K562 (cell line): ENCODE results near the gene FSTL3. TPM values are rescaled to one million over a fixed set of nuclear protein-coding genes. Genes with fewer than 3 reads are reported as not detected.

ENCODE experiments used
- ATAC-seq: fragments of 200-7000 bp; cut with Tn5 transposase; 3 replicates; pipeline ENCODE4 v1.9.1; 2020; ENCODE audit warnings: moderate library complexity
- BruUV-seq: library from RNA; stranded (reverse); fragments of 400-500 nt; replicated peaks from 2 replicates; lab custom pipeline; 2021; lab: Mats Ljungman, UMichigan
- CTCF ChIA-PET: fragments of 300-600 bp; formaldehyde crosslinking; extraction: SDS; loops from one replicate; lab custom pipeline; 2021; ENCODE audit warnings: low intra/inter-chr PET ratio; lab: Yijun Ruan, JAX
- POLR2A ChIA-PET: fragments of 300-600, 350-650 bp; sonication (Branson Sonifier 250); formaldehyde crosslinking; extraction: SDS; loops from one replicate; lab custom pipeline; 2021; ENCODE audit warnings: antibody characterized with exemption, inconsistent platforms; lab: Yijun Ruan, JAX
- DNase-seq, 4 experiments: peaks; one replicate each; pipeline versions ENCODE4 v3.0.0 to v3.0.0-alpha.2; 2011 to 2018; ENCODE audit warnings: low spot score in 3 of 4, mixed read lengths in 3 of 4; ENCODE audit errors: extremely low read depth in 1 of 4
- FAIRE-seq: peaks from 2 replicates; lab custom pipeline; 2011; peaks lifted over from hg19 to GRCh38; lab: Jason Lieb, UNC
- H2AFZ ChIP-seq: 2 replicates; pipeline ENCODE4 v1.6.0; 2011; ENCODE audit warnings: low read depth, low read length, control low read depth, inconsistent platforms
- H3K27ac ChIP-seq: fragments of 200-600 bp; 3 replicates; pipeline ENCODE4 v1.8.0; 2011; ENCODE audit warnings: low read depth, mild to moderate bottlenecking, control low read depth, inconsistent platforms, low read length, moderate library complexity, mixed read lengths; ENCODE audit errors: extremely low read depth
- H3K27me3 ChIP-seq, 2 experiments: fragments of 300-600 bp in 1 of 2; 2 replicates in 1 of 2; 3 replicates in 1 of 2; pipeline versions ENCODE4 v1.6.0 to v1.8.0; 2011; ENCODE audit warnings: inconsistent platforms in 2 of 2, low read length in 2 of 2, mild to moderate bottlenecking in 1 of 2, mixed read lengths in 1 of 2, moderate library complexity in 1 of 2; ENCODE audit not compliant: control insufficient read depth in 2 of 2, insufficient read depth in 2 of 2
- H3K36me3 ChIP-seq: fragments of 300-600 bp; 3 replicates; pipeline ENCODE4 v1.8.0; 2011; ENCODE audit warnings: mild to moderate bottlenecking, low read length, inconsistent platforms; ENCODE audit not compliant: control insufficient read depth, insufficient read depth
- H3K4me1 ChIP-seq, 2 experiments: fragments of 200-600 bp in 1 of 2; replicated peaks in 1 of 2; 2 replicates in 1 of 2; 3 replicates in 1 of 2; pipeline versions ENCODE4 v1.5.1 to v1.8.0; 2011; ENCODE audit warnings: inconsistent platforms in 2 of 2, low read length in 2 of 2, mild to moderate bottlenecking in 1 of 2, mixed read lengths in 1 of 2, moderate library complexity in 1 of 2; ENCODE audit not compliant: control insufficient read depth in 2 of 2, insufficient read depth in 2 of 2
- H3K4me2 ChIP-seq: 2 replicates; pipeline ENCODE4 v1.6.1; 2011; ENCODE audit warnings: low read length, control low read depth, inconsistent platforms, mixed read lengths; ENCODE audit not compliant: insufficient read depth
- H3K4me3 ChIP-seq: fragments of 200-600 bp; sonication (generic), shearing (Covaris generic); 2 replicates; pipeline ENCODE4 v1.5.1; 2016; ENCODE audit warnings: control low read depth, inconsistent platforms
- H3K79me2 ChIP-seq: fragments of 200-600 bp; 3 replicates; pipeline ENCODE4 v1.8.0; 2011; ENCODE audit warnings: low read length, inconsistent platforms; ENCODE audit not compliant: control insufficient read depth, insufficient read depth
- H3K9ac ChIP-seq, 2 experiments: 2 replicates each; pipeline versions ENCODE4 v1.6.0 to v1.6.1; 2011; ENCODE audit warnings: low read depth in 2 of 2, low read length in 2 of 2, control low read depth in 1 of 2, inconsistent platforms in 1 of 2, mild to moderate bottlenecking in 1 of 2, mixed read lengths in 1 of 2; ENCODE audit not compliant: insufficient read depth in 1 of 2
- H3K9me1 ChIP-seq: one replicate; pipeline ENCODE4 v1.6.0; 2011; ENCODE audit warnings: inconsistent platforms, mild to moderate bottlenecking, low read length, moderate library complexity; ENCODE audit not compliant: control insufficient read depth, insufficient read depth
- H3K9me3 ChIP-seq: replicated peaks from 2 replicates; pipeline ENCODE4 v1.5.1; 2011; ENCODE audit warnings: low read depth, low read length, inconsistent platforms; ENCODE audit not compliant: control insufficient read depth, insufficient read depth
- H4K20me1 ChIP-seq: replicated peaks from 2 replicates; pipeline ENCODE4 v1.6.1; 2011; ENCODE audit warnings: low read length, inconsistent platforms, mixed read lengths; ENCODE audit not compliant: control insufficient read depth, insufficient read depth
- GATAD2B ChIP-seq: fragments of 450-650 bp; IDR thresholded peaks from 2 replicates; pipeline ENCODE4 v1.6.1; 2017; ENCODE audit warnings: mild to moderate bottlenecking, borderline replicate concordance
- HLTF ChIP-seq: fragments of 450-650 bp; IDR thresholded peaks from 2 replicates; pipeline ENCODE4 v1.6.1; 2016
- KDM1A ChIP-seq, 2 experiments: fragments of 450-650 bp; IDR thresholded peaks; 2 replicates each; pipeline ENCODE4 v1.6.1; 2016; ENCODE audit warnings: mild to moderate bottlenecking in 2 of 2
- NFYB ChIP-seq: IDR thresholded peaks from 2 replicates; pipeline ENCODE4 v1.6.1; 2011; ENCODE audit warnings: mild to moderate bottlenecking, moderate library complexity; ENCODE audit not compliant: insufficient read length; ENCODE audit errors: extremely low read depth
- POLR2G ChIP-seq: fragments of 200-400 bp; formaldehyde crosslinking; IDR thresholded peaks from 2 replicates; pipeline ENCODE4 v1.6.1; 2017; ENCODE audit warnings: low read depth, mild to moderate bottlenecking, antibody characterized with exemption, low read length, moderate library complexity
- WGBS: fragments of 100-300 bp; shearing (Covaris generic); methylation state at CpG from one replicate; pipeline ENCODE4 v1.1.6; 2016; ENCODE audit warnings: low coverage, mixed read lengths; ENCODE audit not compliant: insufficient coverage; ENCODE audit errors: missing lambda C conversion rate; 5-methylcytosine and 5-hydroxymethylcytosine counted together
- in situ Hi-C: fragments of 300-500 bp; cut with MboI; formaldehyde crosslinking; loops from 4 replicates; pipeline ENCODE4 v1.15.0; 2018; ENCODE audit warnings: inconsistent platforms, mixed read lengths
- intact Hi-C: fragments of 100-400 bp; cut with micrococcal nuclease; formaldehyde crosslinking; loops from 2 replicates; pipeline ENCODE4 v1.14.2; 2022
- polyA plus RNA-seq, 8 experiments: library from polyadenylated mRNA; depleted of rRNA in 4 of 8; stranded (reverse) in 5 of 8; unstranded in 3 of 8; fragments of >200 nt; fragmentation: Nextera tagmentation in 2 of 8; fragmentation: Illumina TruSeq in 1 of 8; extraction: Ambion mirVana in 2 of 8; extraction: Trizol in 1 of 8; gene quantifications; 2 replicates each; pipeline versions ENCODE4 v1.2.1 to v1.2.3, GENCODE V29; 2011 to 2014; ENCODE audit warnings: inconsistent platforms in 1 of 8, missing spikeins in 1 of 8
- total RNA-seq, 7 experiments: library from RNA; depleted of rRNA in 6 of 7; stranded (reverse); fragments of >200 nt in 6 of 7; fragmentation: Illumina TruSeq in 2 of 7; extraction: Trizol in 2 of 7; gene quantifications; 2 replicates each; pipeline versions ENCODE4 v1.2.1 to v1.2.3, GENCODE V29; 2011 to 2021; ENCODE audit warnings: low replicate concordance in 1 of 7
- TF ChIP-seq, protein P1 (sequence below): fragments of 250-450 bp; sonication (Bioruptor Pico); IDR thresholded peaks from 2 replicates; pipeline ENCODE4 v1.8.0; 2022; ENCODE audit warnings: moderate library complexity, mild to moderate bottlenecking, inconsistent platforms

The FSTL3 gene
- total and polyA plus RNA-seq, 9 of the 15 experiments (the other 6 are each of a cell fraction or from before 2014, with no cell fraction given): 0.35 to 6.8 (median 4.2) TPM; not detected in 1

DNA sequence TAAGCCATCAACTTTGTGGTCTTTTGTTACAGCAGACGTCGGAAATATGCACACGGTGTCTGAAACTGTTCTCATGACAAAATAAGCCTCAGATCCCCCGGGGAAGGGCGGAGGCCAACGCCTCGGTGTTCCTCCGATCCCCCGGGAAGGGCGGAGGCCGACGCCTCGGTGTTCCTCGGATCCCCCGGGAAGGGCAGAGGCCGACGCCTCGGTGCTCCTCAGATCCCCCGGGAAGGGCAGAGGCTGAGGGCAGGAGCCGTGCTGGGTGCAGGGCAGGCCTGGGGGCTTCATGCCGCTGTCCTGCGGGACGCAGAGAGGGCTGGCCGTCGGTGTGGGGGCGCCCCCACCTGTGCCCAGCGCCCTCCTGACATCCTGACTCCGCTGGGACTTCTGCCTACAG, 31.8 kb upstream of the FSTL3 start:
- Histone ChIP-seq H3K9me3 (no peaks in the 10 kb centered on the region), H3K9me1 (no peaks in the 10 kb centered on the region), H3K27ac (no peak overlapping the region), H3K79me2 (no peaks in the 10 kb centered on the region), H3K27me3 (no peaks in the 10 kb centered on the region), H2AFZ (no peak overlapping the region), H3K9ac (no peak overlapping the region), H3K4me1 (peaks cover 0 to 52% of the 10 kb centered on the region in 2 experiments; a peak in 2 of 5 replicates), H3K4me3 (no peak overlapping the region), H3K4me2 (no peak overlapping the region), H3K36me3 (peaks cover 46% of the 10 kb centered on the region; the same call in 1 of the 3 replicates), H4K20me1 (no peaks in the 10 kb centered on the region)
- no peak for TF ChIP-seq GATAD2B
- TF ChIP-seq KDM1A (IDR thresholded peaks at IDR 0.05): no peak
- TF ChIP-seq HLTF: no peak
- TF ChIP-seq, protein P1, sequence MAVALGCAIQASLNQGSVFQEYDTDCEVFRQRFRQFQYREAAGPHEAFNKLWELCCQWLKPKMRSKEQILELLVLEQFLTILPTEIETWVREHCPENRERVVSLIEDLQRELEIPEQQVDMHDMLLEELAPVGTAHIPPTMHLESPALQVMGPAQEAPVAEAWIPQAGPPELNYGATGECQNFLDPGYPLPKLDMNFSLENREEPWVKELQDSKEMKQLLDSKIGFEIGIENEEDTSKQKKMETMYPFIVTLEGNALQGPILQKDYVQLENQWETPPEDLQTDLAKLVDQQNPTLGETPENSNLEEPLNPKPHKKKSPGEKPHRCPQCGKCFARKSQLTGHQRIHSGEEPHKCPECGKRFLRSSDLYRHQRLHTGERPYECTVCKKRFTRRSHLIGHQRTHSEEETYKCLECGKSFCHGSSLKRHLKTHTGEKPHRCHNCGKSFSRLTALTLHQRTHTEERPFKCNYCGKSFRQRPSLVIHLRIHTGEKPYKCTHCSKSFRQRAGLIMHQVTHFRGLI (CRISPR knock-in tag): no peak
- TF ChIP-seq NFYB: no peak
- peak; percentile 14 for TF ChIP-seq POLR2G
- in situ Hi-C loops: no loop called here
- intact Hi-C loops: no loop called here
- CTCF ChIA-PET: no interaction called here
- POLR2A ChIA-PET: no interaction called here
- no peak for FAIRE-seq
- ATAC-seq: no peak
- no TSS peak for BruUV-seq
- DNase-seq: no peak
- WGBS: 78% methylated on average over 17 of the region's 28 CpGs
